Central memory CD8-positive, alpha-beta T cell (primary cell): ENCODE results near the gene PEX16.

ENCODE experiments used
- ATAC-seq: fragments of 150-1000 bp; cut with Tn5 transposase; replicated peaks from 2 replicates; pipeline ENCODE4 v1.10.0; 2022; ENCODE audit warnings: mild to moderate bottlenecking, moderate FRiP score, moderate number of reproducible peaks; ENCODE audit not compliant: poor library complexity, severe bottlenecking; ENCODE audit errors: extremely low read depth
- DNase-seq, 2 donors: peaks; one replicate each; pipeline ENCODE4 v3.0.0; 2021; ENCODE audit warnings: low spot score in 2 of 2
- H3K27ac Mint-ChIP-seq: one replicate; pipeline ENCODE4 v1.8.0; 2022; ENCODE audit warnings: low read depth, mild to moderate bottlenecking, moderate library complexity, mixed read lengths
- H3K27me3 Mint-ChIP-seq: one replicate; pipeline ENCODE4 v1.8.0; 2022; ENCODE audit warnings: mixed read lengths
- H3K36me3 Mint-ChIP-seq: one replicate; pipeline ENCODE4 v1.8.0; 2022; ENCODE audit warnings: mild to moderate bottlenecking, moderate library complexity, mixed read lengths; ENCODE audit not compliant: insufficient read depth
- H3K4me1 Mint-ChIP-seq: one replicate; pipeline ENCODE4 v1.8.0; 2022; ENCODE audit warnings: mixed read lengths
- H3K4me3 Mint-ChIP-seq: one replicate; pipeline ENCODE4 v1.8.0; 2022; ENCODE audit warnings: mild to moderate bottlenecking, moderate library complexity, mixed read lengths
- H3K9me3 Mint-ChIP-seq: one replicate; pipeline ENCODE4 v1.8.0; 2022; ENCODE audit warnings: mixed read lengths

Gene PEX16

DNA sequence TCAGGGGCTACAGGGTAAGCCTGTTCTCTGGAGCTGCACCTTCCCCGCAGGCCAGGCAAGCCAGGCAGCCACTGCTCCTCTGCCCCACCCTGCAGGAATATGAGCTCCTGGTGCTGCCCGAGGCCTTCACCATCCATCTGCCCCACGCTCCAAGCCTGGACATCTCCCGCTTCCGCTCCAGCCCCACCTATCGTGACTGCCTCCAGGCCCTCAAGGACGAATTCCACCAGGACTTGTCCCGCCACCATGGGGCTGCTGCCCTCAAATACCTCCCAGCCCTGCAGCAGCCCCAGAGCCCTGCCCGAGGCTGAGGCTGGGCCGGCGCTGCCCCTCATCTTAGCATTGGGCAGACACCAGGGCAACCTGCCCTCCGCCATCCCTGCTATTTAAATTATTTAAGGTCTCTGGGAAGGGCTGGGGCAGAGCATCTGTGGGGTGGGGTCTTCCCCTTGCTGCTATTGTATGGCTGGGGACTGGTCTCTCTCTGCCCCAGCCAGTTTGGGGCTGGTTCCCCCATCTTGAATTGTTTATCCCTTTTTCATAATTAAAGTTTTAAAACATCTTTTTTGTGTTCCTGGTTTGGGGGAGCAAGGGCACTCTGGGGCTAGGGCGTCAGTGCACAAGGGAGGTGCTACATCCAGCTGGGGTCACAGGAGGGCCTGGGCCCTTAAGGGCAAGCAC is 11.0 kb upstream of the PEX16 start:
- Mint-ChIP-seq H3K36me3 (peaks cover 30% of the 10 kb centered on the region), H3K4me3 (no peak overlapping the region), H3K4me1 (peaks cover 41% of the 10 kb centered on the region), H3K9me3 (no peaks in the 10 kb centered on the region), H3K27me3 (no peaks in the 10 kb centered on the region), H3K27ac (peak overlapping the region; percentile 65)
- DNase-seq: peak in 1 of 2 donors; percentile 11
- no peak for ATAC-seq

DNA sequence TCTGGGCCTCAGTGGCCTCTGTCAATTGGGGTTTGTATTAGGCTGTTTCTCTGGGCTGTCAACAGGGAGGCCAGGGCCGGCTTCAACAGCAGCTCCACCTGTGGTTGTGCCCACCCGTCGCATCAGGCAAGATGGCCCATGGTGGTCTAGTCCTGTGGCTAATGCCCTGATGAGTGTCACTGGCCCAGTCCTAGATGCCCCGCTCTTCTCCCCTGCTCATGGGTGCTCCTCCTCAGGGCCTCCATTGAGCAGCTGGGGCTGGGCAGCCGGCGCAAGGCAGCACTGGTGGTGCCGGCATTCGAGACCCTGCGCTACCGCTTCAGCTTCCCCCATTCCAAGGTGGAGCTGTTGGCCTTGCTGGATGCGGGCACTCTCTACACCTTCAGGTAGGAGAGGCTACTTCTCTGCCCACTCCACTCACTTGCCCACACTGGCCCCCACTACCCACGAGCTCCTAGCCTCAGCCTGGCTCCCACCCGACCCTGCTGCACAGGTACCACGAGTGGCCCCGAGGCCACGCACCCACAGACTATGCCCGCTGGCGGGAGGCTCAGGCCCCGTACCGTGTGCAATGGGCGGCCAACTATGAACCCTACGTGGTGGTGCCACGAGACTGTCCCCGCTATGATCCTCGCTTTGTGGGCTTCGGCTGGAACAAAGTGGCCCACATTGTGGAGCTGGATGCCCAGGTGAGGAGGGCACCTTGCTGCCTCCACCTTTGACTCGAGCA is 10.2 kb upstream of the PEX16 start:
- H3K9me3 Mint-ChIP-seq: no peaks in the 10 kb centered on the region
- no peaks in the 10 kb centered on the region for H3K27me3 Mint-ChIP-seq
- no peak overlapping the region for H3K4me3 Mint-ChIP-seq
- peak overlapping the region; percentile 83 for H3K27ac Mint-ChIP-seq
- DNase-seq (no peak), ATAC-seq (no peak)
- H3K4me1 Mint-ChIP-seq: peaks cover 41% of the 10 kb centered on the region
- peaks cover 23% of the 10 kb centered on the region for H3K36me3 Mint-ChIP-seq

DNA sequence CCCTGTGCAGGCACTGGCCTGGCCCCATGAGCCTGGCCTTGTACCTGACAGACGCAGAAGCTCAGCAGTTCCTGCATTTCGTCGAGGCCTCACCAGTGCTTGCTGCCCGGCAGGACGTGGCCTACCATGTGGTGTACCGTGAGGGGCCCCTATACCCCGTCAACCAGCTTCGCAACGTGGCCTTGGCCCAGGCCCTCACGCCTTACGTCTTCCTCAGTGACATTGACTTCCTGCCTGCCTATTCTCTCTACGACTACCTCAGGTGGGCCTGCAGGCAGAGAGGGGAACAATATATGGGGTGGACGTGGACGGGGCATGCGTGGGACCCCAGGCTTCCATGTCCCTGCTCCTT is 9.6 kb upstream of the PEX16 start:
- peaks cover 18% of the 10 kb centered on the region for H3K36me3 Mint-ChIP-seq
- no peak overlapping the region for H3K4me3 Mint-ChIP-seq
- peaks cover 41% of the 10 kb centered on the region for H3K4me1 Mint-ChIP-seq
- H3K9me3 Mint-ChIP-seq: no peaks in the 10 kb centered on the region
- no peak for ATAC-seq
- no peak for DNase-seq
- peak overlapping the region; percentile 83 for H3K27ac Mint-ChIP-seq
- H3K27me3 Mint-ChIP-seq: no peaks in the 10 kb centered on the region

DNA sequence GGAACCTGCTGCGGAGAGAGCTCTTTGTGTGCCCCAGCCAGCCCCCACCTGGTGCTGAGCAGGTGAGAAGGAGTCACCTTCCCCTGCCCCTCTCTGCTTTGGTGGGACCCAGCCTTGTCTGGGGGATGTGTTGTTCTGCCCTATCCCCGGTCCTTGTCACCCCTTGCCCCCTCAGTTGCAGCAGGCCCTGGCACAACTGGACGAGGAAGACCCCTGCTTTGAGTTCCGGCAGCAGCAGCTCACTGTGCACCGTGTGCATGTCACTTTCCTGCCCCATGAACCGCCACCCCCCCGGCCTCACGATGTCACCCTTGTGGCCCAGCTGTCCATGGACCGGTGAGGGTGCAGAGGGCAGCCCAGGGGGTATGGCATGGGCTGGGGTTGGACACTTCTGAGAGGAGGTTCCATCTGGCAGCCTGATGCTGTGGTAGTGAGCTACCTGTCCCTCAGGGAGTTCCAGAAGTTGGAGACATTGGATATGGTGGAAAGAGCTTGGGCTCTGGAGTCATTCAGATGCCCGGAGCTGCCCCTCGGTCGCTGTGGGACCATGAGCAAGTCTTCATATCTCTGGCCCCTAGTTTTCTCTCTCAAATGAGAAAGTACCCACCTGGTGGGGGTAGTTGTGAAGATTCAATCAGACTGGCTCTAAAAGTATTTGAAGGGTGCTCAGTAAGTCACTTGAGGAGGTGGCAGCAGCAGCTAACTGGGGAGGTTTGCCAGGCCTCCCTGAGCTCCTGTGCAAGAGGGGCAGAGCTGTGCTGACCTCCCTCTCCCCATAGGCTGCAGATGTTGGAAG is 9.1 kb upstream of the PEX16 start:
- Mint-ChIP-seq H3K27ac (peak overlapping the region; percentile 83), H3K4me3 (no peak overlapping the region), H3K27me3 (no peaks in the 10 kb centered on the region), H3K9me3 (no peaks in the 10 kb centered on the region), H3K36me3 (peaks cover 12% of the 10 kb centered on the region), H3K4me1 (peaks cover 40% of the 10 kb centered on the region)
- ATAC-seq (no peak), DNase-seq (no peak)

DNA sequence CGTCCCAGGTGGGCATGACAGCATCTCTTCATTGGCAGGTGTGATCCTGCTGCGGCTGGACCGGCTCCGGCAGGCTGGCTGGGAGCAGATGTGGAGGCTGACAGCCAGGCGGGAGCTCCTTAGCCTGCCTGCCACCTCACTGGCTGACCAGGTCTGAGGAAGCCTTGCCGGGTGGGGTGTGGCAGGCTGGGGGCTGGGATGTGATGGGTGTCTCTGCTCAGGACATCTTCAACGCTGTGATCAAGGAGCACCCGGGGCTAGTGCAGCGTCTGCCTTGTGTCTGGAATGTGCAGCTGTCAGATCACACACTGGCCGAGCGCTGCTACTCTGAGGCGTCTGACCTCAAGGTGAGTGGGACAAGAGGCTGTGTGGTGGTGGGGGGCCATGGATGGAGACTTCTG is 8.3 kb upstream of the PEX16 start:
- Mint-ChIP-seq H3K36me3 (peaks cover 10% of the 10 kb centered on the region), H3K27me3 (no peaks in the 10 kb centered on the region), H3K4me1 (peaks cover 32% of the 10 kb centered on the region), H3K27ac (no peak overlapping the region), H3K9me3 (no peaks in the 10 kb centered on the region), H3K4me3 (no peak overlapping the region)
- ATAC-seq (no peak), DNase-seq (no peak)

DNA sequence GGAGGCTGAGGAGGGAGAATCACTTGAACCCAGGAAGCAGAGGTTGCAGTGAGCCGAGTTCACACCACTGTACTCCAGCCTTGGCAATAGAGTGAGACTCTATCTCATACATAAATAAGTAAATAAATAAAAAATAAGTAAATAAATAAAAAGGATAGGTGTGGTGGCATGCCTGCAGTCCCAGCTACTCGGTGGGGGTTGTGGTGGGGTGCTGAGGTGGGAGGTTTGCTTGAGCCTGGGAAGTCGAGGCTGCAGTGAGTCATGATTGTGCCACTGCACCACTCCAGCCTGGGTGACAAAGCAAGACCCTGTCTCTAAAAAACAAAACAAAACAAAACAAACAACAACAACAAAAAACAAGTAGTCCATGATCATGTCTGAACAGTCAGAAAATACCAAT is 7.9 kb upstream of the PEX16 start:
- H3K4me1 Mint-ChIP-seq: peaks cover 28% of the 10 kb centered on the region
- H3K4me3 Mint-ChIP-seq: no peak overlapping the region
- H3K27ac Mint-ChIP-seq: no peak overlapping the region
- no peak for ATAC-seq
- no peak for DNase-seq
- no peaks in the 10 kb centered on the region for H3K27me3 Mint-ChIP-seq
- peaks cover 7% of the 10 kb centered on the region for H3K36me3 Mint-ChIP-seq
- no peaks in the 10 kb centered on the region for H3K9me3 Mint-ChIP-seq

DNA sequence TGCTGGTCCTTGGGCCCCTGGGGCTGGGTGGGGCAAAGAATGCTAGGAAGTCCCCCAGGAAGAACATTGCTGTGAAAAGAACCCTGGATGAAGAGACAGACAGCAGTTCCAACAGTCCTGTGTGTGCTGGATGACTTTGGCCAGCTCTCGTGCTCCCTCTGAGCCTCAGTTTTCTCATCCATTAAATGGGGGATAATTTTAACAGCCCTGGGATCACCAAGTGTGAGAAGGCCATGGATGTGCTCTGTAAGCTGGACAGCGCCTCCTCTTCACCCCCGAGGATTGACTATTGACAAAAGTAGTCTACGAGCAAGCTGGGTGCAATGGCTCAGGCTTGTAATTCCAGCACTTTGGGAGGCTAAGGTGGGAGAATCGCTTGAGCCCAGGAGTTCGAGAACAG is 7.2 kb upstream of the PEX16 start:
- Mint-ChIP-seq H3K36me3 (peaks cover 2% of the 10 kb centered on the region), H3K27me3 (no peaks in the 10 kb centered on the region), H3K9me3 (no peaks in the 10 kb centered on the region), H3K27ac (no peak overlapping the region), H3K4me3 (no peak overlapping the region), H3K4me1 (peaks cover 27% of the 10 kb centered on the region)
- ATAC-seq (no peak), DNase-seq (no peak)

DNA sequence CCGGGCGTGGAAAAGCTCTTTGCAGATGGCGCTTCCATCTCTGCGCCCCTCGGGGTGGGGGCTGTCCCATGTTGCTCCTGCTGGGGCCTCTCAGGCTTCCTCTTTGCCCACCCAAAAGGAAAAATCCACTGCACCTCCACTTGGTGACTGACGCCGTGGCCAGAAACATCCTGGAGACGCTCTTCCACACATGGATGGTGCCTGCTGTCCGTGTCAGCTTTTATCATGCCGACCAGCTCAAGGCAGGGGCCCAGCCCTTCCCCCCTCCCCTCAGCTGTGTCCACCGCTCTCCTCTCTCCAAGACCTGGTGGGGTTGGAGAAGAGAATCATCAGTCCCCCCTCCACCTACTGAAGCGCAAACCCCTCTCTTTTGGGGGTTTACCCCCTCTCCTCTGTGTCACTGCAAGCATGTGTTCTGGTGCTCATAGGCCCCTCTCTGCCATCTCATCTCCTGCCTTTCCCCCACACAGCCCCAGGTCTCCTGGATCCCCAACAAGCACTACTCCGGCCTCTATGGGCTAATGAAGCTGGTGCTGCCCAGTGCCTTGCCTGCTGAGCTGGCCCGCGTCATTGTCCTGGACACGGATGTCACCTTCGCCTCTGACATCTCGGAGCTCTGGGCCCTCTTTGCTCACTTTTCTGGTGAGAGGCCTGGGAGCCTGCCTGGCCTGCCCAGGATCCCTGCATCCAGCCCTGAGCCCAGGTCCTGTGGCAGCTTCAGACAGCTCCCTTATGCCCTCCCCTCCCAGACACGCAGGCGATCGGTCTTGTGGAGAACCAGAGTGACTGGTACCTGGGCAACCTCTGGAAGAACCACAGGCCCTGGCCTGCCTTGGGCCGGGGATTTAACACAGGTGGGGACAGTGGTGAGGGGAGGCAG is 6.6 kb upstream of the PEX16 start:
- Mint-ChIP-seq H3K4me1 (peaks cover 27% of the 10 kb centered on the region), H3K4me3 (peak overlapping the region; percentile 64), H3K36me3 (peaks cover 4% of the 10 kb centered on the region), H3K9me3 (no peaks in the 10 kb centered on the region), H3K27me3 (no peaks in the 10 kb centered on the region), H3K27ac (peak overlapping the region; percentile 26)
- ATAC-seq (no peak), DNase-seq (no peak)

DNA sequence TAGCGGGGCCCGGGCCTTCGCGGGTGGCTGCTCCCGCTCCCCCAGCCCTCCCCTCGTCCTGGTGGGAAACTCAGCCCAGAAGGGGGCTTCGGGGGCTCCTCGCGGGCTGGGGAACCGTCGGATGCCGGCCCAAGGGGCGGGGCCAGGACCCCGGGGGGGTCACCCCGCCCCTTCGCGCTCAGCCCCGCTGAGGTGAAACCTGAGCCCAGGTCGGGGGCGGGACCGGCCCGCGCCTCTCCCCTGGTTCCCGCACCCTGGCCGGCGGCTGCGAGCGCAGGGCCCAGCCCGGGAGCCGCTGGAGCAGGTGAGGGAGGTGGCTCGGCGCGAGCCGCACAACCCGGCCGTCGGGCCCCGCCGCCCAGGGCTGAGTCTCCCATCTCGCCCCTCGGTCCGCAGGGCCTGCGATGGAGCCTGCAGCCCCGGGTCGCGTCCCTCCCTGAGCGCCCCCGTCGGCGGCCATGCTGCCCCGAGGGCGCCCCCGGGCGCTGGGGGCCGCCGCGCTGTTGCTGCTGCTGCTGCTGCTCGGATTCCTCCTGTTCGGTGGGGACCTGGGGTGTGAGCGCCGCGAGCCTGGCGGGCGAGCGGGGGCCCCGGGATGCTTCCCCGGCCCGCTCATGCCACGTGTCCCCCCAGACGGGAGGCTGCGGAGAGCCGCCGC is 4.9 kb upstream of the PEX16 start, which contains the start of gene LARGE2:
Gene LARGE2 (plus strand): TSS at position 232 of the 658 bp plus-strand sequence. CDS start 227 bp downstream, at position 459.
- no peaks in the 10 kb centered on the region for H3K27me3 Mint-ChIP-seq
- no peak within 1 kb of the TSS for H3K27ac Mint-ChIP-seq
- ATAC-seq: no peak
- H3K4me1 Mint-ChIP-seq: peaks cover 36% of the 10 kb centered on the region
- DNase-seq: no peak
- H3K9me3 Mint-ChIP-seq: no peaks in the 10 kb centered on the region
- peaks cover 10% of the 10 kb centered on the region for H3K36me3 Mint-ChIP-seq
- H3K4me3 Mint-ChIP-seq: peak within 1 kb of the TSS; percentile 83

DNA sequence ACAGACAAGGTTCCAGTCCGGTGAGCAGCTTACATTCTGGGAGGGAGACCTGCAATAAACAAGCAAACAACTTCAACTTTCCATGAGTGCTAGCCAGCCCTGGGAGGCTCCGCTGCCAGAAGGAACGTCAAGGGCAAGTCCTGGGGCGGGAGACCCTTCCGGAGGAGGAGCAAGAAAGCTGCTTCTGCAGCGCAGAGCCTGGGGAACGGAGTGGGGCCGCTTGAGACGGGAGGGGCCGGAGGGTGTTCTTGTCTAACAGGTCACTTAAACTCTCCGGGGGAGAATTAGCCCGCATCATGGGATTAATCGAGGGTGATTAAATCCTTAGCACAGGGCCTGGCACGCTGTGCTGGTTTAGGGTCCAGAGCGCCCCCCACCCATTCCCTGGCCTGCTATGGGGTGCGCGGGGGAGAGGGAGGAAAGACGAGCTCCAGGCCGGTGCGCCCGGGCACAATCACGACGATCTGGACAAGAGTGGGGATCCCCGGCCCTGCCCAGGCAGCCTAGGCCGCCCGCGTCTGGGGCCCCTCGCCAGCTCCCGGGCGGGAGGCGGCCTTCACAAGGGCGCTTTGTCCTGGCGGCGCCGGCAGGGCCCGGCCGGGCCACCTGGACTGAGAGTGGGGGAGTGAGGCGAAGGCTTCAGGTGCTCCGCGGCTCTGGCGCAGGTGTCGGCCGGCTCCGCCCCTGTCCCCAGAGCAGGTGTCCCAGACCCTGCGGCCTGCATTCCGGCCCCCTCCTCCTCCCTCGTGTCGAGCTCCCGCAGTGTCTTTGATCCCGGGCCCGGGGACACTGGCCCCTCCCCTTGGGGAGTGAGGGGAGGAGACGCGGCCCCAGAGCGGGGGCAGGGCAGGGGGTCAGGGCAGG is 4.1 kb upstream of the PEX16 start:
- H3K27me3 Mint-ChIP-seq: no peaks in the 10 kb centered on the region
- peaks cover 10% of the 10 kb centered on the region for H3K36me3 Mint-ChIP-seq
- ATAC-seq (no peak), DNase-seq (no peak)
- no peaks in the 10 kb centered on the region for H3K9me3 Mint-ChIP-seq
- peak overlapping the region; percentile 76 for H3K4me3 Mint-ChIP-seq
- no peak overlapping the region for H3K27ac Mint-ChIP-seq
- peaks cover 30% of the 10 kb centered on the region for H3K4me1 Mint-ChIP-seq
